Transverse colon (tissue), 4 donors: ENCODE results near the gene CDKAL1. TPM values are rescaled to one million over a fixed set of nuclear protein-coding genes. Genes with fewer than 3 reads are reported as not detected.

Experiments used
- DNase-seq: peaks from one replicate; pipeline ENCODE4 v3.0.0-alpha.2; 2019
- H3K27ac ChIP-seq, 4 donors: fragments of 200-600 bp; sonication (generic); 2 replicates each; pipeline ENCODE4 v1.5.1; 2016 to 2018; ENCODE audit warnings: inconsistent platforms in 4 of 4
- H3K27me3 ChIP-seq: fragments of 200-600 bp; sonication (generic); 2 replicates; pipeline ENCODE4 v1.5.1; 2017; ENCODE audit warnings: inconsistent platforms
- H3K36me3 ChIP-seq, 4 donors: fragments of 200-600 bp; sonication (generic); 2 replicates each; pipeline ENCODE4 v1.5.1; 2017 to 2019; ENCODE audit warnings: inconsistent platforms in 4 of 4
- H3K4me1 ChIP-seq, 4 donors: fragments of 200-600 bp; sonication (generic); 2 replicates each; pipeline ENCODE4 v1.5.1; 2017 to 2020; ENCODE audit warnings: inconsistent platforms in 4 of 4
- H3K4me3 ChIP-seq, 4 donors: fragments of 200-600 bp; sonication (generic); 1 replicate in 1 of 4; 2 replicates in 3 of 4; pipeline versions ENCODE4 v1.5.1 to v1.6.1; 2017 to 2019; ENCODE audit warnings: inconsistent platforms in 4 of 4
- H3K9me3 ChIP-seq, 2 donors: fragments of 200-600 bp; sonication (generic); 2 replicates each; pipeline ENCODE4 v1.5.1; 2017 to 2019; ENCODE audit warnings: inconsistent platforms in 2 of 2
- EP300 ChIP-seq: sonication (generic); formaldehyde crosslinking; IDR thresholded peaks from one replicate; pipeline ENCODE4 v1.6.1; 2017; ENCODE audit warnings: antibody characterized with exemption, low read depth
- POLR2A ChIP-seq: fragments of 450-650 bp; IDR thresholded peaks from one replicate; pipeline ENCODE4 v1.6.1; 2016; ENCODE audit warnings: antibody characterized with exemption, mild to moderate bottlenecking, moderate library complexity
- POLR2AphosphoS5 ChIP-seq, 3 donors: sonication (generic); formaldehyde crosslinking; IDR thresholded peaks; one replicate each; pipeline ENCODE4 v1.6.1; 2016; ENCODE audit warnings: antibody characterized with exemption in 3 of 3
- WGBS, 2 donors: methylation state at CpG; one replicate each; pipeline ENCODE4 v1.1.5; 2018; ENCODE audit warnings: low coverage in 1 of 2; 5-methylcytosine and 5-hydroxymethylcytosine counted together
- in situ Hi-C, 4 donors: fragments of 200-750 bp; cut with MboI; loops; one replicate each; pipeline versions ENCODE4 v1.15.0 to v1.15.1; 2017; ENCODE audit warnings: low sequenced_read_pairs in 3 of 4, low pct_ligation_motif_present in 1 of 4, low pct_unique_long_range_greater_than_20kb in 1 of 4
- intact Hi-C: fragments of 100-400 bp; cut with DNase I; formaldehyde crosslinking; loops from one replicate; pipeline ENCODE4 v1.15.1; 2023; ENCODE audit warnings: low total_unique reads
- total RNA-seq, 4 donors: library from RNA; depleted of rRNA; stranded (reverse); fragments of >200 nt; gene quantifications; one replicate each; pipeline ENCODE4 v1.1.0, GENCODE V29; 2016
- TF ChIP-seq, protein P1 (sequence below), 5 experiments: fragments of 200-600 bp in 3 of 5; fragments of 450-650 bp in 2 of 5; sonication (generic) in 3 of 5; IDR thresholded peaks; 1 replicate in 2 of 5; 2 replicates in 3 of 5; pipeline ENCODE4 v1.5.1; 2016 to 2017; ENCODE audit warnings: antibody characterized with exemption in 5 of 5, inconsistent platforms in 3 of 5, mild to moderate bottlenecking in 2 of 5, moderate library complexity in 1 of 5

Gene CDKAL1
- total RNA-seq, 4 donors from 2014 or later: 4.8 to 21.7 (median 12.5) TPM

GRCh38 chr6:20620043-20620442 is 85.8 kb downstream of the CDKAL1 start:
- in situ Hi-C loops: no loop called here
- H3K27ac ChIP-seq: no peak overlapping the region
- no peak for DNase-seq
- TF ChIP-seq POLR2AphosphoS5 (IDR thresholded peaks at IDR 0.05) (no peak), EP300 (no peak), POLR2A (no peak)
- TF ChIP-seq, protein P1, sequence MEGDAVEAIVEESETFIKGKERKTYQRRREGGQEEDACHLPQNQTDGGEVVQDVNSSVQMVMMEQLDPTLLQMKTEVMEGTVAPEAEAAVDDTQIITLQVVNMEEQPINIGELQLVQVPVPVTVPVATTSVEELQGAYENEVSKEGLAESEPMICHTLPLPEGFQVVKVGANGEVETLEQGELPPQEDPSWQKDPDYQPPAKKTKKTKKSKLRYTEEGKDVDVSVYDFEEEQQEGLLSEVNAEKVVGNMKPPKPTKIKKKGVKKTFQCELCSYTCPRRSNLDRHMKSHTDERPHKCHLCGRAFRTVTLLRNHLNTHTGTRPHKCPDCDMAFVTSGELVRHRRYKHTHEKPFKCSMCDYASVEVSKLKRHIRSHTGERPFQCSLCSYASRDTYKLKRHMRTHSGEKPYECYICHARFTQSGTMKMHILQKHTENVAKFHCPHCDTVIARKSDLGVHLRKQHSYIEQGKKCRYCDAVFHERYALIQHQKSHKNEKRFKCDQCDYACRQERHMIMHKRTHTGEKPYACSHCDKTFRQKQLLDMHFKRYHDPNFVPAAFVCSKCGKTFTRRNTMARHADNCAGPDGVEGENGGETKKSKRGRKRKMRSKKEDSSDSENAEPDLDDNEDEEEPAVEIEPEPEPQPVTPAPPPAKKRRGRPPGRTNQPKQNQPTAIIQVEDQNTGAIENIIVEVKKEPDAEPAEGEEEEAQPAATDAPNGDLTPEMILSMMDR (IDR thresholded peaks at IDR 0.05): no peak
- no peaks in the 10 kb centered on the region for H3K36me3 ChIP-seq
- no peaks in the 10 kb centered on the region for H3K4me1 ChIP-seq
- WGBS, 2 donors: 86 to 100% methylated on average over 2 of the region's 2 CpGs
- intact Hi-C loops: no loop called here
- H3K4me3 ChIP-seq: no peak overlapping the region
- H3K27me3 ChIP-seq: no peaks in the 10 kb centered on the region
- no peaks in the 10 kb centered on the region for H3K9me3 ChIP-seq

- TF ChIP-seq, protein P1 (IDR thresholded peaks at IDR 0.05): no peak
- TF ChIP-seq EP300 (no peak), POLR2A (no peak)
- Histone ChIP-seq H3K4me1 (no peaks in the 10 kb centered on the region), H3K27ac (no peak overlapping the region), H3K4me3 (no peak overlapping the region), H3K36me3 (no peaks in the 10 kb centered on the region), H3K27me3 (no peaks in the 10 kb centered on the region), H3K9me3 (no peaks in the 10 kb centered on the region)
- in situ Hi-C loops (no loop called here), intact Hi-C loops (no loop called here)
- DNase-seq: no peak
Observed at GRCh38 chr6:20623761-20624160, 89.5 kb downstream of the CDKAL1 start.

GRCh38 chr6:20626165-20626564 is 91.9 kb downstream of the CDKAL1 start:
- Histone ChIP-seq H3K27ac (no peak overlapping the region), H3K9me3 (no peaks in the 10 kb centered on the region), H3K27me3 (no peaks in the 10 kb centered on the region), H3K36me3 (no peaks in the 10 kb centered on the region), H3K4me3 (no peak overlapping the region), H3K4me1 (no peaks in the 10 kb centered on the region)
- no peak for DNase-seq
- in situ Hi-C loops: no loop called here
- no peak for TF ChIP-seq POLR2A
- TF ChIP-seq, protein P1 (IDR thresholded peaks at IDR 0.05): no peak
- TF ChIP-seq EP300: no peak
- no peak for TF ChIP-seq POLR2AphosphoS5 (IDR thresholded peaks at IDR 0.05)
- intact Hi-C loops: no loop called here

GRCh38 chr6:20629509-20629908 is 95.3 kb downstream of the CDKAL1 start:
- intact Hi-C loops: no loop called here
- TF ChIP-seq POLR2A (no peak), EP300 (no peak), POLR2AphosphoS5 (IDR thresholded peaks at IDR 0.05) (no peak)
- TF ChIP-seq, protein P1 (IDR thresholded peaks at IDR 0.05): no peak

More at GRCh38 chr6:20629509-20629908, 95.3 kb downstream of the CDKAL1 start:
- DNase-seq: no peak
- no peak overlapping the region for H3K4me3 ChIP-seq
- 88% methylated on average over 1 of the region's 1 CpG; no CpG with 5 or more reads in 1 of the 2 donors for WGBS, 2 donors
- in situ Hi-C loops: no loop called here
- H3K27ac ChIP-seq: no peak overlapping the region
- no peaks in the 10 kb centered on the region for H3K4me1 ChIP-seq
- H3K9me3 ChIP-seq: no peaks in the 10 kb centered on the region
- no peaks in the 10 kb centered on the region for H3K27me3 ChIP-seq
- no peaks in the 10 kb centered on the region for H3K36me3 ChIP-seq
